ENCODE results near the gene PUM2. TPM values are rescaled to one million over a fixed set of nuclear protein-coding genes. Genes with fewer than 3 reads are reported as not detected.

PUM2 gene
- total RNA-seq, 4 donors from 2014 or later = 29.3 to 81.4 (median 48.2) TPM

DNA sequence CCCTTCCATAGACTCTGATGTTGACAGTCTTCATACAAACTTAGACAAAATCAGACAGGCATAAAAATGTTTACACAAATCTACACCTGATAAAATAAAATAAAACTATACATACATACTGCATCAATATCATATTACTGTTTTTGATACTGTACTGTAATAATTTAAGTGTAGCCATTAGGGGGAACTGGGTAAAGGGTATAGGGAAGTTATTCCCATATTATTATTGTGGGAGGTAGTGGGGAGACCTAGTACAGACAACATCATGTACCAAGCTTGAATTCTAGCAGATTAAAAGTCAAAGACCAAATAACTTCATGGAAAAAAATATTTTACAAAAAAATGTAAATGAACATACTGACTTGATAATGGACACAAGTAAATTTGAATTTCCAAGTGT, 43.3 kb downstream of the PUM2 start:
- no peak for TF ChIP-seq POLR2A (IDR thresholded peaks at IDR 0.05)
- no peak for TF ChIP-seq CTCF (IDR thresholded peaks at IDR 0.05)
- Histone ChIP-seq H3K36me3 (peaks cover 8 to 99% (median 40%) of the 10 kb centered on the region in 3 donors), H3K4me1 (no peaks in the 10 kb centered on the region), H3K27ac (no peak overlapping the region), H3K9me3 (no peaks in the 10 kb centered on the region), H3K4me3 (no peak overlapping the region), H3K27me3 (no peaks in the 10 kb centered on the region)
- no peak for DNase-seq
- intact Hi-C loops (cut with DNase I) = no loop called here

DNA sequence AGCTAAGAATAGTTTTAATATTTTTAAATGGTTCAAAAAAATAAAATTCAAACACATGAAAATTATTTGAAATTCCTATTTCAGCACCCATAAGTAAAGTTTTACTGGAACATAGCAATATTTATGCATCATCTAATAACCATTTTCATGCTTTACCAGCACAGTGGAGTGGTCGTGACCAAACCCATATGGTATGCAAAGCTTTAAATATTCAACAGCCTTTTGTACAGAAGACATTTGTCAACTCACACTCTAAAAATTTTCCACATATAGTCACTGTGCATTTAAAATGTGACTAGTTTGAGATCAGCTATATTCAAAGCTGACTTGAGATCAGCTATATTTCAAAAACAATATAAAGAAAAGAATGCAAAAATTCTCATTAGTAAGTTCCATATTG, 46.2 kb downstream of the PUM2 start:
- H3K4me3 ChIP-seq = no peak overlapping the region
- intact Hi-C loops (cut with DNase I) = no loop called here
- 90 to 95% methylated on average over 1 of the region's 1 CpG for WGBS, 2 donors
- H3K27ac ChIP-seq = no peak overlapping the region
- H3K36me3 ChIP-seq = peaks cover 8 to 99% (median 29%) of the 10 kb centered on the region in 3 donors
- TF ChIP-seq POLR2A (IDR thresholded peaks at IDR 0.05) = no peak
- TF ChIP-seq CTCF (IDR thresholded peaks at IDR 0.05) = no peak
- no peaks in the 10 kb centered on the region for H3K4me1 ChIP-seq
- DNase-seq = no peak
- no peaks in the 10 kb centered on the region for H3K27me3 ChIP-seq
- H3K9me3 ChIP-seq = no peaks in the 10 kb centered on the region

- TF ChIP-seq POLR2A (IDR thresholded peaks at IDR 0.05) (no peak), CTCF (IDR thresholded peaks at IDR 0.05) (no peak)
- WGBS, 2 donors = 92 to 96% methylated on average over 1 of the region's 1 CpG
- Histone ChIP-seq H3K4me3 (no peak overlapping the region), H3K27ac (no peak overlapping the region), H3K36me3 (peaks cover 8 to 99% (median 29%) of the 10 kb centered on the region in 3 donors), H3K9me3 (no peaks in the 10 kb centered on the region), H3K4me1 (no peaks in the 10 kb centered on the region), H3K27me3 (no peaks in the 10 kb centered on the region)
- no peak for DNase-seq
- intact Hi-C loops (cut with DNase I) = no loop called here
These were observed 46.7 kb downstream of the PUM2 start for GRCh38 chr2:20303966-20304365.

GRCh38 chr2:20302019-20302418, 48.6 kb downstream of the PUM2 start:
- H3K36me3 ChIP-seq = peaks cover 0 to 99% (median 14%) of the 10 kb centered on the region in 3 donors
- TF ChIP-seq CTCF (IDR thresholded peaks at IDR 0.05) (no peak), POLR2A (IDR thresholded peaks at IDR 0.05) (no peak)
- intact Hi-C loops (cut with DNase I) = no loop called here

DNA sequence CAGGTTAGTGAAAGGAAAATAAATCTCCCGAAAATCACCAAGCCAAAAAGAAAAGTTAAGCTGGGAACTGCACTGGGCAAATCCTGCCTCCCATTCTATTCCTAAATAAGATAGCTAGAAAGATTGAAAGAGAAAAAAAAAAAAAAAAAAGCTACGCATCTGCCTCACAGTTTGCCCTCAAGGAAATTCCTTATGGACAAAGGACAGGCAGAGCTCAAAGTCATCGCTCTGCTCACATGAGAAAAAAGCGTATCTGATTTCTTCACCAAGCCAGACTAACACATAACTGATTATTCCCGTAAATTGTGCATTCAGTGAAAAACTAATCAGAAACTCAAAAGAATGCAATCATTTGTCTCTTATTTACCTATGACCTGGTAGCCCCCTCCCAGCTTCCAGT, 50.0 kb downstream of the PUM2 start:
- Histone ChIP-seq H3K4me1 (no peaks in the 10 kb centered on the region), H3K4me3 (no peak overlapping the region), H3K27me3 (no peaks in the 10 kb centered on the region), H3K27ac (no peak overlapping the region), H3K36me3 (peaks cover 0 to 99% (median 5%) of the 10 kb centered on the region in 3 donors), H3K9me3 (no peaks in the 10 kb centered on the region)
- DNase-seq = no peak
- no peak for TF ChIP-seq CTCF (IDR thresholded peaks at IDR 0.05)
- WGBS, 2 donors = 64 to 67% methylated on average over 5 of the region's 5 CpGs
- intact Hi-C loops (cut with DNase I) = no loop called here

More at GRCh38 chr2:20302019-20302418, 48.6 kb downstream of the PUM2 start:
- Histone ChIP-seq H3K27ac (no peak overlapping the region), H3K9me3 (no peaks in the 10 kb centered on the region), H3K4me3 (no peak overlapping the region), H3K4me1 (no peaks in the 10 kb centered on the region), H3K27me3 (no peaks in the 10 kb centered on the region)
- WGBS, 2 donors = 83 to 84% methylated on average over 4 of the region's 4 CpGs
- DNase-seq = no peak

Data from esophagus squamous epithelium (tissue), 5 donors.